SK-N-SH treated with all-trans-retinoic acid at 6 μM for 48 hours (cell line): ENCODE data around the gene RNASE8.

Experiments used
- ATAC-seq: fragments of 200-7000 bp; cut with Tn5 transposase; 3 replicates; pipeline ENCODE4 v1.9.1; 2020; ENCODE audit warnings: mild to moderate bottlenecking, moderate library complexity
- BACH2 ChIP-seq: fragments of 250-450 bp; sonication (Bioruptor Pico); IDR thresholded peaks from 2 replicates; pipeline ENCODE4 v1.9.0; 2021; ENCODE audit warnings: mild to moderate bottlenecking, borderline replicate concordance
- CSDC2 ChIP-seq: fragments of 250-450 bp; sonication (Bioruptor Pico); IDR thresholded peaks from 2 replicates; pipeline ENCODE4 v1.5.0; 2020; ENCODE audit warnings: mild to moderate bottlenecking, moderate library complexity
- ISL1 ChIP-seq: fragments of 250-450 bp; sonication (Bioruptor Pico); IDR thresholded peaks from 2 replicates; pipeline ENCODE4 v2.1.2; 2022; ENCODE audit warnings: mild to moderate bottlenecking, moderate library complexity
- OSR1 ChIP-seq: fragments of 250-450 bp; sonication (Bioruptor Pico); IDR thresholded peaks from 2 replicates; pipeline ENCODE4 v1.8.0; 2022; ENCODE audit warnings: moderate library complexity, mild to moderate bottlenecking, inconsistent platforms
- POU6F1 ChIP-seq: fragments of 250-450 bp; sonication (Bioruptor Pico); IDR thresholded peaks from 2 replicates; pipeline ENCODE4 v1.8.0; 2021; ENCODE audit warnings: low read depth, mild to moderate bottlenecking, moderate library complexity, borderline replicate concordance
- PPARA ChIP-seq: fragments of 250-450 bp; sonication (Bioruptor Pico); IDR thresholded peaks from 2 replicates; pipeline ENCODE4 v1.5.0; 2020; ENCODE audit warnings: mild to moderate bottlenecking, borderline replicate concordance
- RARB ChIP-seq: fragments of 250-450 bp; sonication (Bioruptor Pico); IDR thresholded peaks from 2 replicates; pipeline ENCODE4 v1.8.0; 2021; ENCODE audit warnings: mild to moderate bottlenecking, moderate library complexity
- SNAI2 ChIP-seq: fragments of 250-450 bp; sonication (Bioruptor Pico); IDR thresholded peaks from 2 replicates; pipeline ENCODE4 v1.5.0; 2020; ENCODE audit warnings: mild to moderate bottlenecking, moderate library complexity
- TOX ChIP-seq: fragments of 250-450 bp; sonication (Bioruptor Pico); IDR thresholded peaks from 2 replicates; pipeline ENCODE4 v1.8.0; 2021; ENCODE audit warnings: mild to moderate bottlenecking, moderate library complexity, borderline replicate concordance
- TSHZ2 ChIP-seq: fragments of 250-450 bp; sonication (Bioruptor Pico); IDR thresholded peaks from 2 replicates; pipeline ENCODE4 v1.5.0; 2020; ENCODE audit warnings: mild to moderate bottlenecking, moderate library complexity
- ZFP3 ChIP-seq: fragments of 250-450 bp; sonication (Bioruptor Pico); IDR thresholded peaks from 2 replicates; pipeline ENCODE4 v1.5.0; 2020; ENCODE audit warnings: mild to moderate bottlenecking, moderate library complexity
- ZFP30 ChIP-seq: fragments of 450-650 bp; formaldehyde crosslinking; IDR thresholded peaks from 2 replicates; pipeline ENCODE4 v1.5.0; 2022; ENCODE audit warnings: mild to moderate bottlenecking, moderate library complexity
- ZNF565 ChIP-seq: fragments of 450-650 bp; formaldehyde crosslinking; conservative IDR thresholded peaks from 2 replicates; pipeline ENCODE4 v1.5.0; 2020; ENCODE audit warnings: low read depth, mild to moderate bottlenecking, moderate library complexity
- ZNF70 ChIP-seq: fragments of 450-650 bp; formaldehyde crosslinking; IDR thresholded peaks from 2 replicates; pipeline ENCODE4 v1.5.0; 2020; ENCODE audit warnings: mild to moderate bottlenecking, moderate library complexity
- ZNF8 ChIP-seq: fragments of 450-650 bp; formaldehyde crosslinking; IDR thresholded peaks from 2 replicates; pipeline ENCODE4 v1.5.0; 2020; ENCODE audit warnings: mild to moderate bottlenecking, moderate library complexity
- TF ChIP-seq, protein P1 (sequence below): fragments of 250-450 bp; sonication (Bioruptor Pico); IDR thresholded peaks from 2 replicates; pipeline ENCODE4 v1.8.0; 2020; ENCODE audit warnings: mild to moderate bottlenecking, moderate library complexity, borderline replicate concordance
- TF ChIP-seq, protein P2 (sequence below): fragments of 250-450 bp; sonication (Bioruptor Pico); IDR thresholded peaks from 2 replicates; pipeline ENCODE4 v1.5.1; 2021; ENCODE audit warnings: mild to moderate bottlenecking, moderate library complexity
- TF ChIP-seq, protein P3 (sequence below): fragments of 250-450 bp; sonication (Bioruptor Pico); IDR thresholded peaks from 2 replicates; pipeline ENCODE4 v1.5.1; 2020; ENCODE audit warnings: low read depth, mild to moderate bottlenecking, moderate library complexity

The RNASE8 gene

GRCh38 chr14:21083565-21084325 is 26.1 kb downstream of the RNASE8 start:
- TF ChIP-seq OSR1 (CRISPR knock-in tag) (no peak), TOX (CRISPR knock-in tag) (no peak)
- TF ChIP-seq, all 23 proteins: peak for 0
- ATAC-seq: no peak

GRCh38 chr14:21084396-21084795 is 26.8 kb downstream of the RNASE8 start:
- TF ChIP-seq, protein P1, sequence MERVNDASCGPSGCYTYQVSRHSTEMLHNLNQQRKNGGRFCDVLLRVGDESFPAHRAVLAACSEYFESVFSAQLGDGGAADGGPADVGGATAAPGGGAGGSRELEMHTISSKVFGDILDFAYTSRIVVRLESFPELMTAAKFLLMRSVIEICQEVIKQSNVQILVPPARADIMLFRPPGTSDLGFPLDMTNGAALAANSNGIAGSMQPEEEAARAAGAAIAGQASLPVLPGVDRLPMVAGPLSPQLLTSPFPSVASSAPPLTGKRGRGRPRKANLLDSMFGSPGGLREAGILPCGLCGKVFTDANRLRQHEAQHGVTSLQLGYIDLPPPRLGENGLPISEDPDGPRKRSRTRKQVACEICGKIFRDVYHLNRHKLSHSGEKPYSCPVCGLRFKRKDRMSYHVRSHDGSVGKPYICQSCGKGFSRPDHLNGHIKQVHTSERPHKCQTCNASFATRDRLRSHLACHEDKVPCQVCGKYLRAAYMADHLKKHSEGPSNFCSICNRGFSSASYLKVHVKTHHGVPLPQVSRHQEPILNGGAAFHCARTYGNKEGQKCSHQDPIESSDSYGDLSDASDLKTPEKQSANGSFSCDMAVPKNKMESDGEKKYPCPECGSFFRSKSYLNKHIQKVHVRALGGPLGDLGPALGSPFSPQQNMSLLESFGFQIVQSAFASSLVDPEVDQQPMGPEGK (CRISPR knock-in tag): no peak
- TF ChIP-seq BACH2 (CRISPR knock-in tag) (no peak), PPARA (CRISPR knock-in tag) (no peak), RARB (CRISPR knock-in tag) (no peak), TOX (CRISPR knock-in tag) (no peak), ZNF8 (CRISPR knock-in tag) (no peak), ZNF70 (no peak), ZFP30 (CRISPR knock-in tag) (no peak), ZNF565 (CRISPR knock-in tag) (no peak), TSHZ2 (CRISPR knock-in tag) (no peak), SNAI2 (CRISPR knock-in tag) (no peak), ZFP3 (CRISPR knock-in tag) (no peak), OSR1 (CRISPR knock-in tag) (no peak), ISL1 (no peak)
- TF ChIP-seq, protein P2, sequence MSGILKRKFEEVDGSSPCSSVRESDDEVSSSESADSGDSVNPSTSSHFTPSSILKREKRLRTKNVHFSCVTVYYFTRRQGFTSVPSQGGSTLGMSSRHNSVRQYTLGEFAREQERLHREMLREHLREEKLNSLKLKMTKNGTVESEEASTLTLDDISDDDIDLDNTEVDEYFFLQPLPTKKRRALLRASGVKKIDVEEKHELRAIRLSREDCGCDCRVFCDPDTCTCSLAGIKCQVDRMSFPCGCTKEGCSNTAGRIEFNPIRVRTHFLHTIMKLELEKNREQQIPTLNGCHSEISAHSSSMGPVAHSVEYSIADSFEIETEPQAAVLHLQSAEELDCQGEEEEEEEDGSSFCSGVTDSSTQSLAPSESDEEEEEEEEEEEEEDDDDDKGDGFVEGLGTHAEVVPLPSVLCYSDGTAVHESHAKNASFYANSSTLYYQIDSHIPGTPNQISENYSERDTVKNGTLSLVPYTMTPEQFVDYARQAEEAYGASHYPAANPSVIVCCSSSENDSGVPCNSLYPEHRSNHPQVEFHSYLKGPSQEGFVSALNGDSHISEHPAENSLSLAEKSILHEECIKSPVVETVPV (CRISPR knock-in tag): no peak
- ATAC-seq: no peak

DNA sequence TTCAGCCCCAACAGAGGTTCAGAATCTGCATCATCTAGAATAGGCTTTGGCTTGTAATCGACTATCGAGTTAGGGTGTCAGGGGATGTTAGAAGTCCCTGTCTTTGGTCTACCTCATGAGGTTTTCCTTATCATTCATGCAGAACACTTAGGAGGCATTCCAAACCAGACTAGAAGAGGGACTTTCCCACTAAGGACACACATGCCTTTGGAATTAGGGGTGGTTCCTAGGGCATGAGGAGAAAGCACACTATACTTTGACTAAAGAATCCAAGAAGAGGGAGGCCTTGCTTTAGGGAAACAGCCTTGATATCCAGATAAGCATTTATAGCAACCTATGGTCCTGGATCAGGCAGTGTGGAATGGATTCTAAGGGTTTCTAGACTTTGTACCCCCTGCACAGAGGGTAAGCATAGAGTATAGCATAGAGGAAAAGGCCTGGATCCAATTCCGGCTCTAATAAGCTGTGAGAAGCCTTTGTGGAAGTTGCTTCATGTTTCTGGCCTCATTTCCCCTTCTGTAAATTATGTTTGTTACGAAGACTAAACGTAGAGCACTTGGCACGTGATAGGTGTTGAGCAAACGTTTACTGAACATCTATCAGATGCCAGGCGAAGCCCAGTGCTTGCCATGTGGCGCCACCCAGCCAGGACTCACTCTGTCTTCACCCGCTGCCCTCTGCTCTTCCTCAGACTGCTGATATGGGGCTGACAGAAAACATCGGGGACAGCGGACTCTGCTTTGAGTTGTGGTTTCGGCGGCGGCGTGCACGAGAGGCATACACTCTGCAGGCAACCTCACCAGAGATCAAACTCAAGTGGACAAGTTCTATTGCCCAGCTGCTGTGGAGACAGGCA is 27.6 kb downstream of the RNASE8 start:
- TF ChIP-seq POU6F1 (CRISPR knock-in tag) (no peak), RARB (CRISPR knock-in tag) (no peak), ZFP30 (CRISPR knock-in tag) (no peak), CSDC2 (no peak), ZNF565 (CRISPR knock-in tag) (no peak), SNAI2 (CRISPR knock-in tag) (no peak), ZNF70 (no peak), ZNF8 (CRISPR knock-in tag) (no peak)
- TF ChIP-seq, protein P2 (CRISPR knock-in tag): no peak
- TF ChIP-seq, protein P3, sequence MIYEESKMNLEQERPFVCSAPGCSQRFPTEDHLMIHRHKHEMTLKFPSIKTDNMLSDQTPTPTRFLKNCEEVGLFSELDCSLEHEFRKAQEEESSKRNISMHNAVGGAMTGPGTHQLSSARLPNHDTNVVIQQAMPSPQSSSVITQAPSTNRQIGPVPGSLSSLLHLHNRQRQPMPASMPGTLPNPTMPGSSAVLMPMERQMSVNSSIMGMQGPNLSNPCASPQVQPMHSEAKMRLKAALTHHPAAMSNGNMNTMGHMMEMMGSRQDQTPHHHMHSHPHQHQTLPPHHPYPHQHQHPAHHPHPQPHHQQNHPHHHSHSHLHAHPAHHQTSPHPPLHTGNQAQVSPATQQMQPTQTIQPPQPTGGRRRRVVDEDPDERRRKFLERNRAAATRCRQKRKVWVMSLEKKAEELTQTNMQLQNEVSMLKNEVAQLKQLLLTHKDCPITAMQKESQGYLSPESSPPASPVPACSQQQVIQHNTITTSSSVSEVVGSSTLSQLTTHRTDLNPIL (CRISPR knock-in tag): no peak
- TF ChIP-seq, protein P1 (CRISPR knock-in tag): no peak
- TF ChIP-seq, all 23 proteins: peak for 0
- peak; percentile 11; the same call in 1 of the 3 replicates for ATAC-seq
